Stimulated activated CD8-positive, alpha-beta memory T cell treated with anti-CD3 and anti-CD28 coated beads, Interleukin-12 subunit alpha, Interleukin-12 subunit beta, amount 100 ng/mL, for 1 hour (primary cell): ENCODE measurements around the gene SDK1.
"Not testable (repeated sequence)": the region's sequence is repeated elsewhere in the genome, so short reads cannot be mapped to it uniquely, and the experiment has no call there.

Experiments used
- DNase-seq: peaks from one replicate; pipeline ENCODE4 v3.0.0-alpha.2; 2020; ENCODE audit warnings: low read depth

The SDK1 gene

DNA sequence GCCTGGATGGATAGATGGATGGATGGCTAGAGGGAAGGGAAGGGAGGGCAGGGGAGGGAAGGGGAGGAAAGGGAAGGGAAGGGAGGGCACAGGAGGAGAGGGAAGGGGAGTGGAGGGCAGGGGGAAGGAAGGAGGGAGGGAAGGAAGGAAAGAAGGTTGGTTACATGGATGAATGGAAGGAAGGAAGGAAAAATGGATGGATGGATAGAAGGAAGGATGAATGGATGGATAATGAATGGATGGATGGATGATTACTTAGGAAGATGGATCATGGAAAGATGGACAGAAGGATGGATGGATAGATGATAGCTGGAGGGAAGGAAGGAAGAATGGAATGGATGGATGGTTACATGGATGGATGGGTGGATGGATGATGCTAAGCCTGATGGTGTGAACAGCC is 929.3 kb downstream of the SDK1 start:
- no peak for DNase-seq

DNA sequence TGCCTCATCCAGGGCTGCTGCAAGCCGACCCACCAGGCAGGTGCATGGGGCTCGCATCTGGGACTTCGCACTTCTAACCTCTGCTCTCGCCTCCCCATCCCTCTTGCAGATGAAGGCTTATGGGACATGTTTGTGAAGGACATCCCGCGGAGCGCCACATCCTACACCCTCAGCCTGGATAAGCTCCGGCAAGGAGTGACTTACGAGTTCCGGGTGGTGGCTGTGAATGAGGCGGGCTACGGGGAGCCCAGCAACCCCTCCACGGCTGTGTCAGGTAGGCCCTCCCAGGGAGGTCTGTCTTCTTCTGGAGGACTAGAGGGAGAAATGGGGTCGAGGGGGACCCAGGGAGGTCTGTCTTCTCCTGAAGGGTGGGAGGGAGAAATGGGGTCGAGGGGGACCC is 932.1 kb downstream of the SDK1 start:
- no peak for DNase-seq

GRCh38 chr7:4233621-4234497 is 932.8 kb downstream of the SDK1 start:
- no peak for DNase-seq

- no peak for DNase-seq
Measured at GRCh38 chr7:4234498-4234855, 933.4 kb downstream of the SDK1 start.

GRCh38 chr7:4234886-4235285 is 933.8 kb downstream of the SDK1 start:
- DNase-seq = no peak

DNA sequence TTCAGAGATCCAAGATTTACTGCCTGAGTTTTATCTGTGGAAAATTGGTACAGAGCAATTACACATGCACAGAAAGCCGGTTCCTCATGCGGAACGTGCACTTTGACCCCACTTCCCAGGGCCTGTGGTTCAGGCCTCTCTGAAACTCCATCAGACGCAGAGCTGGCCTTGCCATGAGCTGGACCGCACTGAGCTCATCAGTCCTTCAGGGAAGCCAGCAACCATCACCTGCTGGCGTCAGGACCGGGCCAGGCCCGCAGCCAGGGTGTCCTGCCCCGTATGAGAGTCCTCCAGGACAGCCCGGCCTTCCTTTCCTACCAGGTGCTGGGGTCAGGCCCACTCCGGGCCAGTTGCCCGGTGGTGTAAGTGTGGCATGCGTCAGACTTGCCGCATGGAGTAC is 934.5 kb downstream of the SDK1 start:
- no peak for DNase-seq

- DNase-seq = no peak
Measured at GRCh38 chr7:4236389-4236788, 935.3 kb downstream of the SDK1 start.

GRCh38 chr7:4236873-4237272 is 935.8 kb downstream of the SDK1 start:
- not testable (repeated sequence) for DNase-seq

GRCh38 chr7:4237296-4238235 is 936.5 kb downstream of the SDK1 start:
- no peak for DNase-seq

DNA sequence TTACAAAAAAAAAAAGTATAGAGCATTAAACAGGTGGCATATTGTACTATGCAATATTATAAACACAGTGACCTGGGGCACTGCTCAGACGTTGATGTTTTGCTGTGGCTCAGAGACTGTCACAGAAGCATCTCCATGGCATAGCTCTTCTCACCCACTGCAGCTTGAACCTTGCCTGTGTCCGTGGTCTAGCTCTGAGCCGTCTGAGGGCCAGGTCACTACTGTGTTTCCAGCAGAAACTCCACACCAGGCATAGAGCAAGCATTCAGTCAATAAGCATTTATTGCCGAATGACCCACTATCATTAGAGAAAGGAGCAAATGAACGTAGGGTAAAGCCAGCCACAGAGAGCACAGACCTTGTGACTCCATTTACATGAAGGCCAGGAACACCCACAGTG is 937.8 kb downstream of the SDK1 start:
- no peak for DNase-seq

- DNase-seq = no peak
Measured at GRCh38 chr7:4240042-4240441, 939.0 kb downstream of the SDK1 start.

- no peak for DNase-seq
Measured at GRCh38 chr7:4240520-4241303, 939.7 kb downstream of the SDK1 start.

GRCh38 chr7:4241304-4241612 is 940.2 kb downstream of the SDK1 start:
- DNase-seq = no peak

- no peak for DNase-seq
Measured at GRCh38 chr7:4241791-4242190, 940.7 kb downstream of the SDK1 start.

GRCh38 chr7:4242706-4243105 is 941.7 kb downstream of the SDK1 start:
- no peak for DNase-seq

DNA sequence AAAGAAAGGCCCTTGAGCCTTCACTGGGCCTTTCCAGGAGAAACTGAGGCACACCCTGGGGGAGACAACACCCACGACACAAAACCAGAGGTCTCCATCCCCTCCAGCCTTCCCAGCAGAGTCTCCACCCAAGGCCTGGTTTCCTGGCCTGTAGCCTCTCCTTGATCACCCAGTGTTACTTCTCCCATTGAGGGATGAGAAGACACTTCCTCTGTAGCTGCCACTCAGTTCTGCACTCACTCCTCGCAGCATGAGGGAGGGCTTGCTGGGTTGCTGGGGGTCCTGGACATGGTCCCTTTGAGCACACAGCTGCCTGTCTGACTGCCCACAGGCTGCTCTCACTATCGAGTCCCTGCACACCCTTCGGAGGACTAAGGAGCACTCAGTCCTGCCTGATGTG is 943.0 kb downstream of the SDK1 start:
- no peak for DNase-seq

GRCh38 chr7:4244635-4245034 is 943.6 kb downstream of the SDK1 start:
- DNase-seq = no peak

DNA sequence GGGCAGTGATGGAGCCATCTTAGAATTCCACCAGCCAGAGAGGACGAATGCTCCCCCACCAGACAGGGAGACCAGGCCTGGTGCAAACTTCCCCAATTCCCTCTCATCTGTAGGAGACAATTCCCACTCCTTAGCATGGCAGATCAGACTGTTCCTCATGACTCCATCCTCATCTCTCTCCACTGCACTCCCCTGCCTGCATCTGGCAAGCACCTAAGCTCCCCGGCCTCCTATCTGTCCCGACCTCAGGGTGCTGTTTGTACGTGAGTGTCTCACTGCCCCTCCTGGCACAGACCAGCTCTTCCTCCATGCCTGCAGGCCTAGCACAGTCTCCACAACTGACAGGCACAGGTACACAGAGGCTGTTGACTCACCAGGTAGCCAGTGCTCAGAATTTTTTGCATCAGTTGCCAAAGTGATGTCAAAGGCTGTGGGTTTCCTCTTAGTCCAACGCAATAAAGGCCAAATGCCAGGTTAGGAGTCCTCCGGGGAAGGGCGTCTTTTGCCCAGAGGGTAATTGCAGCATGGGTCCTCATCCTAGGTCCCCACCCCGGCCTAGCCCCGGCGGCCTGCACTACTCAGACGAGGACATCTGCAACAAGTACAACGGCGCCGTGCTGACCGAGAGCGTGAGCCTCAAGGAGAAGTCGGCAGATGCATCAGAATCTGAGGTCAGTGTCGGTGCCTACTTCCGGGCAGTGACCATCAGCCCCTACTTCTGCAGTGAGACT is 944.2 kb downstream of the SDK1 start:
- no peak for DNase-seq

GRCh38 chr7:4245866-4246470 is 944.9 kb downstream of the SDK1 start:
- DNase-seq = no peak

GRCh38 chr7:4246536-4246935 is 945.5 kb downstream of the SDK1 start:
- DNase-seq = no peak

- no peak for DNase-seq
Measured at GRCh38 chr7:4247106-4247876, 946.2 kb downstream of the SDK1 start.
